ENCODE results near the gene IL22RA1.

Gene IL22RA1

DNA sequence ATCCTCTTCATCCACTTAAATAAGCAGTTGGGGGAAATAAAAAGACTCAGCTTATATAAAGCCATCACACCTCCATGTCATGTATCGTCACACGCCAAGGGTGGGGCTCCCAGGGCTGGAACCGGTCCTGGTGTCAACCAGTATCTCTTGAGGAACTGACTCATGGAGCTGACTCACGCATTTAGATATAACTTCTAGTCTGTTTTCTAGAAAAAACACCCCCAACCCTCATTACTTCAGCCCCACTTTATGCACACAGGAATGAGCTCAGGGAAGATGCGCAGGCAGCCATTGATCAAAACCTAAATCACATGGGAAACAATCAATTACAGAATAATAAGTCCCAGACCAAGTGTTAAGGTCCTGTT is 6.9 kb upstream of the IL22RA1 start:
- peaks cover 18% of the 10 kb centered on the region for H3K27me3 ChIP-seq (replicated peaks)
- peak overlapping the region; percentile 18 for H3K27ac ChIP-seq
- no peak for TF ChIP-seq CTCF (IDR thresholded peaks at IDR 0.05; ENCODE audit: low read depth, low read length, missing control alignments)
- peak; percentile 91 for DNase-seq
- H3K36me3 ChIP-seq (replicated peaks), result no peaks in the 10 kb centered on the region
- in situ Hi-C loops (cut with HindIII; ENCODE audit: low pct_ligation_motif_present, low sequenced_read_pairs), result no loop called here
- H3K4me3 ChIP-seq (ENCODE audit: low read depth, low read length), result no peak overlapping the region

DNA sequence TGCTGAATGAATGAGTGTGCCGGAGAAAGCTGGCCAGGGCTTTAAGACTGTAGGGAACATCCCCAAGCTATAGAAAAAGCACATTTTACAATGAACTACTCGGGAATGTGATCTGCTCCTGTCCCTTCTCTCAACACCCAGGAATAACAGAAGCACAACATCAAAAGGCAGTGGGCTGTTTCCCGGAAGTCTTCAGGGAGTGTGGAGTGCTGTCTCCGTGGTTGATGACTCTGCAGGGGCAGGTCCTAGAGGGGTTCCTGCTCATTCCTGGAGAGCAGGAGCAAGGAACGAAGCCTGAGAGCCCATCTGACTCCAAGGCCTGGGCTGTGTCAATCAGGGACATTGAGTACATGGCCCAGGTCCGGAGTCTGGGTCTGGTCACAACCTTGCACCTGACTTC is 4.9 kb upstream of the IL22RA1 start:
- Histone ChIP-seq H3K36me3 (replicated peaks) (no peaks in the 10 kb centered on the region), H3K27me3 (replicated peaks) (peaks cover 22% of the 10 kb centered on the region), H3K4me3 (ENCODE audit: low read depth, low read length) (no peak overlapping the region), H3K27ac (no peak overlapping the region)
- no peak for DNase-seq
- in situ Hi-C loops (cut with HindIII; ENCODE audit: low pct_ligation_motif_present, low sequenced_read_pairs), result no loop called here
- TF ChIP-seq CTCF (IDR thresholded peaks at IDR 0.05; ENCODE audit: low read depth, low read length, missing control alignments), result no peak

GRCh38 chr1:24147194-24147593 is 4.3 kb upstream of the IL22RA1 start:
- no peak overlapping the region for H3K27ac ChIP-seq
- H3K27me3 ChIP-seq (replicated peaks), result peaks cover 17% of the 10 kb centered on the region
- no peaks in the 10 kb centered on the region for H3K36me3 ChIP-seq (replicated peaks)
- TF ChIP-seq CTCF (IDR thresholded peaks at IDR 0.05; ENCODE audit: low read depth, low read length, missing control alignments), result no peak
- no peak for DNase-seq
- in situ Hi-C loops (cut with HindIII; ENCODE audit: low pct_ligation_motif_present, low sequenced_read_pairs), result no loop called here
- no peak overlapping the region for H3K4me3 ChIP-seq (ENCODE audit: low read depth, low read length)

- no peak overlapping the region for H3K27ac ChIP-seq
- no peaks in the 10 kb centered on the region for H3K36me3 ChIP-seq (replicated peaks)
- H3K27me3 ChIP-seq (replicated peaks), result peaks cover 8% of the 10 kb centered on the region
- no peak for TF ChIP-seq CTCF (IDR thresholded peaks at IDR 0.05; ENCODE audit: low read depth, low read length, missing control alignments)
- H3K4me3 ChIP-seq (ENCODE audit: low read depth, low read length), result no peak overlapping the region
- no peak for DNase-seq
- in situ Hi-C loops (cut with HindIII; ENCODE audit: low pct_ligation_motif_present, low sequenced_read_pairs), result no loop called here
Measured at GRCh38 chr1:24141311-24141997, 1.5 kb downstream of the IL22RA1 start.

DNA sequence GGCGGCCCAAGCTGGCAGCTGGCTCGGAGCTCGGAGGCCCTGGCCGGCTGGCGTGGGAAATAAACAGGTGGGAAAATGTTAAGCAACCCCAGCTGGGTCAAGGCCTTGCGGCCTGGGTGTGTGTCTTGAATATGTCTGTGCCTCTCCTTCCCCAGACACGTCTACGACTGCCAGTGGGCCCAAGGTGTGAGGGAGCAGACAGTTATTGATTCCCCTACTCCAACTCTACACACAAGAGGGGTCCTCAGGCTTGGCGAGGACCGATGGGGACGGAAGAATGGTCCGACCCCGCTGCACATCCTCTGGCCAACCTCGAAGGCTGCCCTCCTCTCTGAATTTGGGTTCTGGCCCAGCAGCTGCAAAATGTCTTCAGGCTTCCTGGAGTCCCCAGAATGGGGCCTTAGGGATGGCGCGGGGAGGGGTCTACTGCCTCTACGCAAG is 2.2 kb downstream of the IL22RA1 start:
- H3K4me3 ChIP-seq (ENCODE audit: low read depth, low read length), result no peak overlapping the region
- no peak overlapping the region for H3K27ac ChIP-seq
- DNase-seq, result no peak
- peaks cover 8% of the 10 kb centered on the region for H3K27me3 ChIP-seq (replicated peaks)
- TF ChIP-seq CTCF (IDR thresholded peaks at IDR 0.05; ENCODE audit: low read depth, low read length, missing control alignments), result no peak
- no peaks in the 10 kb centered on the region for H3K36me3 ChIP-seq (replicated peaks)
- in situ Hi-C loops (cut with HindIII; ENCODE audit: low pct_ligation_motif_present, low sequenced_read_pairs), result no loop called here

All from brain microvascular endothelial cell (primary cell).